H1 (cell line): ENCODE measurements around the gene TPP2. TPM values are rescaled to one million over a fixed set of nuclear protein-coding genes. Genes with fewer than 3 reads are reported as not detected.

Source experiments
- CTCF ChIA-PET: fragments of 300-600 bp; sonication (Branson Sonifier 250); formaldehyde crosslinking; loops from one replicate; lab custom pipeline; 2021; ENCODE audit not compliant: partially characterized antibody; lab: Charles Lee
- POLR2A ChIA-PET: fragments of 300-600 bp; sonication (Branson Sonifier 250); formaldehyde crosslinking; loops from one replicate; lab custom pipeline; 2021; ENCODE audit warnings: inconsistent platforms; ENCODE audit not compliant: partially characterized antibody; lab: Charles Lee
- DNase-seq, 2 experiments: peaks; one replicate each; pipeline versions ENCODE4 v3.0.0 to v3.0.0-alpha.2; 2010 to 2022; ENCODE audit warnings: low spot score in 2 of 2, low read depth in 1 of 2, mixed read lengths in 1 of 2
- FAIRE-seq: peaks from 2 replicates; lab custom pipeline; 2011; peaks lifted over from hg19 to GRCh38; lab: Jason Lieb, UNC
- H2AFZ ChIP-seq: 2 replicates; pipeline ENCODE4 v1.8.1; 2012; ENCODE audit warnings: low read length, inconsistent platforms
- H2AK5ac ChIP-seq: 2 replicates; pipeline ENCODE4 v1.6.1; 2013; ENCODE audit warnings: low read depth, low read length
- H2BK120ac ChIP-seq: replicated peaks from 2 replicates; pipeline ENCODE3; 2013; ENCODE audit warnings: low read depth, low read length, inconsistent platforms
- H2BK12ac ChIP-seq: 2 replicates; pipeline ENCODE4 v1.6.1; 2013; ENCODE audit warnings: low read depth, low read length
- H2BK15ac ChIP-seq: 2 replicates; pipeline ENCODE4 v1.6.1; 2013; ENCODE audit warnings: low read length
- H2BK20ac ChIP-seq: 2 replicates; pipeline ENCODE4 v1.6.1; 2013; ENCODE audit warnings: low read length
- H2BK5ac ChIP-seq: 2 replicates; pipeline ENCODE4 v1.6.1; 2013; ENCODE audit warnings: low read depth, low read length
- H3K14ac ChIP-seq: 2 replicates; pipeline ENCODE4 v1.6.1; 2013; ENCODE audit warnings: inconsistent platforms; ENCODE audit not compliant: insufficient read length
- H3K18ac ChIP-seq: 2 replicates; pipeline ENCODE4 v1.6.1; 2013; ENCODE audit warnings: low read length; ENCODE audit errors: extremely low read depth
- H3K23ac ChIP-seq: 2 replicates; pipeline ENCODE4 v1.6.1; 2013; ENCODE audit warnings: inconsistent platforms; ENCODE audit not compliant: insufficient read length
- H3K23me2 ChIP-seq: 2 replicates; pipeline ENCODE4 v1.6.1; 2013; ENCODE audit warnings: low read depth, low read length
- H3K27ac ChIP-seq: 2 replicates; pipeline ENCODE4 v1.6.1; 2011; ENCODE audit warnings: low read depth, low read length, inconsistent platforms
- H3K27me3 ChIP-seq, 4 experiments: replicated peaks in 1 of 4; 1 replicate in 1 of 4; 2 replicates in 3 of 4; pipeline versions ENCODE4 v1.6.1 to v1.8.1; 2011 to 2013; ENCODE audit warnings: low read length in 3 of 4, mild to moderate bottlenecking in 3 of 4, inconsistent platforms in 2 of 4, mixed read lengths in 2 of 4, moderate library complexity in 1 of 4; ENCODE audit not compliant: control insufficient read depth in 3 of 4, insufficient read depth in 3 of 4; ENCODE audit errors: extremely low read depth in 1 of 4
- H3K36me3 ChIP-seq, 4 experiments: 2 replicates each; pipeline versions ENCODE4 v1.6.1 to v1.8.1; 2011 to 2013; ENCODE audit warnings: mild to moderate bottlenecking in 4 of 4, low read length in 3 of 4, moderate library complexity in 2 of 4, control low read depth in 1 of 4, inconsistent platforms in 1 of 4; ENCODE audit not compliant: insufficient read depth in 4 of 4, control insufficient read depth in 2 of 4
- H3K4ac ChIP-seq: replicated peaks from 2 replicates; pipeline ENCODE3; 2013; ENCODE audit warnings: low read length, low read depth, mixed read lengths, inconsistent platforms; ENCODE audit not compliant: insufficient read length
- H3K4me1 ChIP-seq, 4 experiments: replicated peaks in 1 of 4; 1 replicate in 1 of 4; 2 replicates in 3 of 4; pipeline versions ENCODE4 v1.6.1 to v1.8.1; 2011 to 2013; ENCODE audit warnings: low read length in 3 of 4, inconsistent platforms in 2 of 4, mixed read lengths in 1 of 4; ENCODE audit not compliant: insufficient read depth in 4 of 4, control insufficient read depth in 3 of 4
- H3K4me2 ChIP-seq, 2 experiments: 2 replicates each; pipeline versions ENCODE4 v1.6.1 to v1.8.1; 2011 to 2013; ENCODE audit warnings: low read depth in 2 of 2, low read length in 2 of 2, control low read depth in 1 of 2, inconsistent platforms in 1 of 2, mild to moderate bottlenecking in 1 of 2; ENCODE audit not compliant: insufficient read depth in 1 of 2
- H3K4me3 ChIP-seq, 4 experiments: fragments of 200-600, 300-600 bp in 1 of 4; sonication (generic), shearing (Covaris generic), sonication (Bioruptor Twin) in 1 of 4; 2 replicates each; pipeline versions ENCODE4 v1.5.1 to v1.8.1; 2011 to 2016; ENCODE audit warnings: low read length in 4 of 4, low read depth in 3 of 4, control low read depth in 2 of 4, inconsistent platforms in 2 of 4, mild to moderate bottlenecking in 2 of 4, mixed read lengths in 1 of 4, moderate library complexity in 1 of 4; ENCODE audit not compliant: insufficient read depth in 2 of 4; ENCODE audit errors: extremely low read depth in 1 of 4
- H3K56ac ChIP-seq: replicated peaks from 2 replicates; pipeline ENCODE3; 2013; ENCODE audit warnings: low read depth, mild to moderate bottlenecking, mixed read lengths, low read length, inconsistent platforms; ENCODE audit not compliant: insufficient read length
- H3K79me1 ChIP-seq: 2 replicates; pipeline ENCODE4 v1.6.1; 2013; ENCODE audit warnings: low read depth, low read length, control low read depth
- H3K79me2 ChIP-seq, 2 experiments: 2 replicates each; pipeline versions ENCODE4 v1.6.1 to v1.8.1; 2012 to 2013; ENCODE audit warnings: low read length in 2 of 2, mild to moderate bottlenecking in 2 of 2, inconsistent platforms in 1 of 2; ENCODE audit not compliant: insufficient read depth in 2 of 2, control insufficient read depth in 1 of 2
- H3K9ac ChIP-seq, 4 experiments: replicated peaks in 1 of 4; 1 replicate in 1 of 4; 2 replicates in 3 of 4; pipeline versions ENCODE4 v1.6.1 to v1.8.1; 2011 to 2013; ENCODE audit warnings: low read depth in 3 of 4, low read length in 3 of 4, control low read depth in 2 of 4, mild to moderate bottlenecking in 2 of 4, moderate library complexity in 2 of 4, inconsistent platforms in 1 of 4; ENCODE audit errors: extremely low read depth in 1 of 4
- H3K9me3 ChIP-seq, 2 experiments: 2 replicates each; pipeline versions ENCODE4 v1.6.1 to v1.8.1; 2012 to 2013; ENCODE audit warnings: mild to moderate bottlenecking in 2 of 2, moderate library complexity in 2 of 2, control low read depth in 1 of 2, inconsistent platforms in 1 of 2, low read depth in 1 of 2, low read length in 1 of 2, mixed read lengths in 1 of 2; ENCODE audit not compliant: insufficient read depth in 2 of 2
- H4K20me1 ChIP-seq, 2 experiments: replicated peaks in 1 of 2; 2 replicates each; pipeline versions ENCODE3 to v1.8.1; 2011 to 2013; ENCODE audit warnings: inconsistent platforms in 2 of 2, low read length in 2 of 2, mild to moderate bottlenecking in 1 of 2; ENCODE audit not compliant: insufficient read depth in 2 of 2, control insufficient read depth in 1 of 2
- H4K5ac ChIP-seq: 2 replicates; pipeline ENCODE4 v1.6.1; 2013; ENCODE audit warnings: low read length, low read depth, mixed read lengths, inconsistent platforms; ENCODE audit not compliant: insufficient read length
- H4K8ac ChIP-seq: 2 replicates; pipeline ENCODE4 v1.8.0; 2013; ENCODE audit warnings: mild to moderate bottlenecking, moderate library complexity, low read length, inconsistent platforms; ENCODE audit not compliant: insufficient read depth; ENCODE audit errors: extremely low read depth
- H4K91ac ChIP-seq: replicated peaks from 2 replicates; pipeline ENCODE3; 2013; ENCODE audit warnings: low read length, mixed read lengths, inconsistent platforms; ENCODE audit not compliant: insufficient read length
- WGBS, 2 experiments: shearing (Covaris generic) in 1 of 2; methylation state at CpG; one replicate each; pipeline versions ENCODE4 v1.1.6 to v1.1.7; 2013 to 2015; ENCODE audit warnings: low lambda C conversion rate in 2 of 2, mixed read lengths in 2 of 2, inconsistent platforms in 1 of 2, low coverage in 1 of 2, missing lambda C conversion rate in 1 of 2; ENCODE audit not compliant: insufficient replicate concordance in 2 of 2, insufficient coverage in 1 of 2, insufficient read length in 1 of 2; ENCODE audit errors: extremely low coverage in 1 of 2, missing lambda C conversion rate in 1 of 2; 5-methylcytosine and 5-hydroxymethylcytosine counted together
- polyA plus RNA-seq, 7 experiments: library from polyadenylated mRNA; depleted of rRNA in 3 of 7; stranded (reverse) in 5 of 7; unstranded in 2 of 7; fragments of >200 nt in 5 of 7; fragments of 200-250 nt in 2 of 7; gene quantifications; 1 replicate in 5 of 7; 2 replicates in 1 of 7; 4 replicates in 1 of 7; pipeline versions ENCODE4 v1.2.1 to v1.2.3, GENCODE V29; 2011 to 2013; ENCODE audit warnings: missing spikeins in 2 of 7, mixed read lengths in 2 of 7
- total RNA-seq: library from RNA; stranded (reverse); fragmentation: NEBNext Ultra II Directional; extraction: Animal tissue kit (Norgen Biotek cat#: 25700); gene quantifications from 2 replicates; pipeline ENCODE4 v1.2.1, GENCODE V29; 2021

Gene TPP2
- total and polyA plus RNA-seq, 2 of the 8 experiments (the other 6 are each of a cell fraction or from before 2014, with no cell fraction given) = 15.9 to 85.7 TPM

GRCh38 chr13:102693250-102693649 is 96.5 kb downstream of the TPP2 start:
- no peak for FAIRE-seq
- Histone ChIP-seq H3K18ac (no peak overlapping the region), H2AK5ac (no peak overlapping the region), H2BK120ac (no peak overlapping the region), H4K8ac (no peak overlapping the region), H3K4me3 (no peak overlapping the region), H3K23me2 (no peaks in the 10 kb centered on the region; the same call in 1 of the 2 replicates), H3K79me1 (no peaks in the 10 kb centered on the region), H4K5ac (no peak overlapping the region), H2BK12ac (no peak overlapping the region), H2BK5ac (no peak overlapping the region), H3K14ac (no peak overlapping the region), H3K4ac (no peak overlapping the region), H4K20me1 (no peaks in the 10 kb centered on the region), H3K56ac (no peak overlapping the region), H3K36me3 (no peaks in the 10 kb centered on the region), H3K27ac (no peak overlapping the region), H3K4me2 (no peak overlapping the region), H3K9me3 (no peaks in the 10 kb centered on the region), H2BK20ac (no peak overlapping the region), H3K79me2 (no peaks in the 10 kb centered on the region), H4K91ac (no peak overlapping the region), H2BK15ac (no peak overlapping the region), H2AFZ (no peak overlapping the region), H3K9ac (no peak overlapping the region), H3K23ac (no peak overlapping the region), H3K27me3 (no peaks in the 10 kb centered on the region), H3K4me1 (peaks cover 0 to 8% (median 5%) of the 10 kb centered on the region in 4 experiments)
- ChIA-PET CTCF (interaction anchor here (0.7 to 1.4 kb wide), 4 partner anchors 31 to 153 kb away, joined by 3 to 4 read pairs (median 4); partner anchors contain the start of gene ERCC5), POLR2A (no interaction called here)
- 78% methylated on average over 4 of the region's 4 CpGs; no CpG with 5 or more reads in 1 of the 2 experiments for WGBS, 2 experiments
- DNase-seq = no peak
